Measurements from ENCODE around the gene ORC4. TPM values are rescaled to one million over a fixed set of nuclear protein-coding genes. Genes with fewer than 3 reads are reported as not detected.

Gene ORC4
- total RNA-seq (2014; rRNA removed), result 45.7 and 59.8 TPM in 2 replicates
- polyA plus RNA-seq (2012), result 10.5 TPM

GRCh38 chr2:148020111-148021058 lies at the start of gene ORC4:
Gene ORC4, minus strand, starts transcription at chr2:148020737. Its CDS starts 44,779 bp downstream, at chr2:147975958.
- peak; percentile 99 for DNase-seq (ENCODE audit: low read depth)

DNA sequence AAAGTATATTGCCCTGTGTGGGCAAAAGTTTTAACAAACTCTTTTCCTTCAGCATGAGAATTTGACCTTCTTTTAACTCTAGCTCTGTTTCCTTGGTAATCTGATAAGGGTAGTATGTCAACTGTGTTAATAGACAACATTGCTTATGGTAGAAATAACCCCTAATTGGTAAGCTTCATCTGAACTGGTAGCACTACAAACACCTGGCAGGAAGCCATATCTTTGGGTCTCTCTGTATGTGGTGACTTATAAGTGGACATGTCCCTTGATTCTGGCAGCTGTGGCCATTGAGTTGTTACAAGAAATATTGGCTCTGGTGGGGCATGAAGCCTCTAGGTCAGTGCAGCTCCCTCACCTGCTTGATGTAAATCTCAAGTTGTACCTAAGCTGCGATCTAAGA lies 47.3 kb upstream of the ORC4 start:
- no peak for DNase-seq (ENCODE audit: low read depth)

GRCh38 chr2:148065936-148066335 lies 45.4 kb upstream of the ORC4 start:
- no peak for DNase-seq (ENCODE audit: low read depth)

DNA sequence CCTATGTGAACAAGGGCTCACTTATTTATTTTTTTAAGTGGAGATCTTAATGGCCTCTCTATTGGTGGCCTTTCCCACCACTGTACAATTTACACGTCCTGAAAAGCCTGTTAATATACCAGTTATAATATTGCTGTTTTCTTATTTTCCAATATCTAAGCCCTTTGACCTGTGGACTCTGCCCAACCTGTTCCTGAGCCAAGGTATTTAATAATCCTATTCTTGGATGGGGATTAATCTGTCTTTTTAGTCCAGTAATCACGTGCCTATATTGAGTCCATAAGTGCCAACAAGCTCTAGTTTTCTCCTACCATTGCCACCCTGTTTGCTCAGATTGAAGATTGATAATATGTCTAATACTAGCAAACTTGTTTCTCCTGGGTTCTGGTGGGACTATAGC lies 43.1 kb upstream of the ORC4 start:
- DNase-seq (ENCODE audit: low read depth), result no peak

DNA sequence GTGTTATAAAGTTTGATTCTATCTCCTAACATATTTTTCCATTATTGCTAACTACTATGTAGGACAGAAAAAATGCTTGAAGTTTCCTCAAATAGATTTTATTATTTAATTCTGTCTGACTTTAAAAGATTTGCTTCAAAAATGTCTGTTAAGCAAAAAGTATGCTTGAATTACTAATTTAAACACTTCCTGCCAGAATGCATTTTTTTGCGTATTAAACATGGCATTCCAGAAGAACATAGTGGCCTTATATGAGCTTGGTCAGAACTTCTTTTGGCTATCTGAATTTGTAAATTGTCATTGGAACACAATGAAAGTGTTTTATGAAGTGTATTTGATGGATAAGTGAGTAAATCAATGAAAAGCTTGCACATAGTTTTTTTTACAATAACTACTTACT lies 38.1 kb upstream of the ORC4 start:
- DNase-seq (ENCODE audit: low read depth), result no peak

DNA sequence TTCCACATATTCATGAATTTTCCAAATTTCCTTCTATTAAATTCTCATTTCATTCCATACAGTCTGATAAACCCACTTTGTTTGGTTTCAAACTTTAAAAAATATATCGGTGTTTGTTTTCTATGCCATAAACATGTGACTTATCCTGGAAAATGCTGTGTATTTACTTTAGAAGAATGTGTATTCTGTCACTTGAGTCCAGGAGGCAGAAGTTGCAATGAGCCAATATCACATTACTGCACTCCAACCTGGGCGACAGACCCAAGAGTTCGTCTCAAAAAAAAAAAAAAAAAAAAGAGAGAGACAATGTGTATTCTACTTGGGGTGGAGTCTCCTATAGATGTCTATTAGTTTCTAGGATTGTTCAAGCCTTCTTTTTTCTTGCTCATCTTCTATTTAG lies 32.1 kb upstream of the ORC4 start:
- DNase-seq (ENCODE audit: low read depth), result no peak

DNA sequence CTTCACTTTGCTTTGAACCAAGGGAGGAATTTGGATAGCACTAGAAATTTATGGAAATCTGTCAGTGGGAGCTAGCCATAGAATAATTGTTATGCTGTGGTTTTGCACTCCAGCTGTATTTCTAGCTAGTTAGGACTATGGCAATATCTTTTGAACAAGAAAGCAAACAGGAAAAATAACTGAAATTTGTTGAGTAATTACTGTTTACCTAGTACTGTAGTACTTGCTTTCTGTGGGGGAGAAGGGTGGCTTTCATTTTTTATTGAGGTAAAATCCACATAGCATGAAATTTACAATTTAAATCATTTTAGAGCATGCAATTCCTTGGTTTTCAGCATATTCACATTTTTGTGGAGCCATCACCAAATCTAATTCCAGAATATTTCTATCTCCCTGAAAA lies 28.7 kb upstream of the ORC4 start:
- DNase-seq (ENCODE audit: low read depth), result no peak

GRCh38 chr2:148048475-148049221 lies 28.1 kb upstream of the ORC4 start:
- DNase-seq (ENCODE audit: low read depth), result peak; percentile 64

- DNase-seq (ENCODE audit: low read depth), result no peak
These were observed 26.3 kb upstream of the ORC4 start for GRCh38 chr2:148046802-148047201.

DNA sequence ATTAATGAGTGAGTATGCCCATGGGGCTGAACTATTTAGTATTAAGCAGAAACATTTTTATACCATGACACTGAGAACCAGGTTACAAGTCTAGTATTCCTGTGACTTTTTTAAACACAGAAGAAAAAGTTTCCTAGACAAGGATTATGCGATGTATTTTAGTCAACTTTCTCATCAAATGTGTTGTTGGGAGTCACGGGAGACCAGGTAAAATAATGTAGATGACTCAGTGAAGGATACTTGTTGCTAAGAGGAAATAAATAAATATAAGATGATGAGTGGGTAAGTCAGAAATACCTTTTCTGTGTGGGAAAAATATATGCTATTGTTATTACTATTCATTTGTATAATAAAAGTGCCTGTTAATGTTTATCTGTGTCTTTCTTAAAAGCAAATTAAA lies 23.8 kb upstream of the ORC4 start:
- no peak for DNase-seq (ENCODE audit: low read depth)

GRCh38 chr2:148042219-148042618 lies 21.7 kb upstream of the ORC4 start:
- no peak for DNase-seq (ENCODE audit: low read depth)

GRCh38 chr2:148039783-148040182 lies 19.2 kb upstream of the ORC4 start:
- no peak for DNase-seq (ENCODE audit: low read depth)

- no peak for DNase-seq (ENCODE audit: low read depth)
These were observed 11.7 kb upstream of the ORC4 start for GRCh38 chr2:148032215-148032614.

- DNase-seq (ENCODE audit: low read depth), result no peak
These were observed 10.6 kb upstream of the ORC4 start for GRCh38 chr2:148031152-148031551.

DNA sequence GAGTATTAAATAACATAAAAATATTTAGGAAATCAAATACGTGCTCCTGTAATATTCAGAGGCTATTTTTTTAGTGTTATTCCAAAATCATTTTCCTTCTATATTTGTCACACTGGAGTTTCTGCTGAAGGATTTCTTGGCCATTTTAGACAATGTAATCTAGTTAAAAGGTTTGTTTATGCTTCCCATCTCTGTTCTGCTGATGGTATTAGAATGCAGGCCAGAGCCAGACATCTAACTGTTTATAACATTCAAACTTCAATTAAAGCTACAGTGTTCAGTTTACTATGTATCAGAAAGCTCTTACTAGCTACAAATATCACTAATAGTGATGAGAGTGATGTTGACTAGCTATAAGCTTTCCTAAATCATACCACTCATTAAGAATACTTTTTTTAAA lies 8.2 kb upstream of the ORC4 start:
- DNase-seq (ENCODE audit: low read depth), result no peak

DNA sequence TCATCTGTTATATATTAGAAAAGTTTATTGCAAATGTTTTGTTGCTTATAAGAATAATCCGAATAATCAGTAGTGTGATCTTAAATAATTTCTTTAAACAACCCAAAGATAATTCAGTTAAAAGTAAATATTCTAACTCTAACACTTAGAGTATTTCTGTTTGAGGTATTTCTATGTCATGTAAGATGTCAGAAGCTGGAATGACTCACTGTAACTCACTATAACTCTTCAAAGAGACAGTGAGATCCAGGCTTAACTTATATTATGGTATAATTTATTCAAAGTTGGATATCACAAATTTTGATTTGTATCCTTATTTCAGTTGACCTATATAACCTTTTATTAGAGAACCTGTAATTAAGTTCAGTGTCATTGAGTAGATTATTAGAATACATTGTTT lies 7.3 kb upstream of the ORC4 start:
- no peak for DNase-seq (ENCODE audit: low read depth)

GRCh38 chr2:148026573-148026972 lies 6.0 kb upstream of the ORC4 start:
- no peak for DNase-seq (ENCODE audit: low read depth)

- DNase-seq (ENCODE audit: low read depth), result no peak
These were observed 3.3 kb upstream of the ORC4 start for GRCh38 chr2:148023861-148024260.

DNA sequence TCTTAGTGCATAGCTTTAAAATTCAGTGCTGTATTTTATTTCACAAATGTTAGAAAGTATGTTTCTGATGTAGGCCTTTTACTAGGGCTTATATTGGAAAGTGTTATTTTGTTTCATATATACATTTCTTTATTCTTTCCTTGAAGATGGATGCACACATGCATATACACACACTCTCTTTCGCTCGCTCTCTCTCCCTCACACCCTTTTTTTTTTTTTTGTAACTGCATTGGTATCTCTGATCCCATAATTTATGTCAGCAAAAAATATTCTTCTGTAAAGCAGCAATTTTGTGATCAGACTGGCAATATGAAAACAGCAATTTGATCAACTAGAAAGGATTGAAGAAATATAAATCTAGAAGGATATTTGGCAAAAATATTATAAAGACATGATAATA lies 2.3 kb upstream of the ORC4 start:
- no peak for DNase-seq (ENCODE audit: low read depth)

DNA sequence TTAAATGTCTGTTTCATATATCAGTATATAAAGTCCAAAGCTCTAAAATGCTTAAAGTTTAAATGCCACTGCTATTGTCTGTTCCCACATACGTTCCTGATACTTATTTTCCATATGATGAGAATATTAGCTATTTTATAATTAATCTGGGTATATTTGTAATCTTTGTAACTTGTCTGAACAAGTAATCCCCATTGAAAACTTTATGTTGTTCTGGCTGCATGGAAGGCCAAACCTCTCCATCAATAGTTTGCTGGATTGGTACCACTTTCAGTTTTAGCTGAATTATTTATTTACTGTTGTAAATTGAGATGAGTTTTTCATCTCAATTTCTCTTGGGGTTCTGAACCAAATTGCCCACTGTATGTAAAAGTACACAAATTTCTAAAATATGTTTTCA lies 1.8 kb upstream of the ORC4 start:
- no peak for DNase-seq (ENCODE audit: low read depth)

GRCh38 chr2:148021886-148022285 lies 1.3 kb upstream of the ORC4 start:
- DNase-seq (ENCODE audit: low read depth), result peak; percentile 5

GRCh38 chr2:148021059-148021861 lies 723 bp upstream of the ORC4 start, which contains the start of gene MBD5:
Gene MBD5, plus strand, starts transcription at chr2:148021091.
- peak; percentile 53 for DNase-seq (ENCODE audit: low read depth)

Measured in LHCN-M2 (cell line).